GM18873 (cell line): ENCODE measurements around the gene OTOS.

Experiments
- ATAC-seq: cut with Tn5 transposase; IDR thresholded peaks from one replicate; pipeline ENCODE4 v1.9.1; 2021; ENCODE audit warnings: mild to moderate bottlenecking, moderate library complexity, moderate number of reproducible peaks; ENCODE audit not compliant: unreplicated experiment, low FRiP score

Gene OTOS

GRCh38 chr2:240168546-240169361 lies 28.3 kb upstream of the OTOS start:
- no peak for ATAC-seq

DNA sequence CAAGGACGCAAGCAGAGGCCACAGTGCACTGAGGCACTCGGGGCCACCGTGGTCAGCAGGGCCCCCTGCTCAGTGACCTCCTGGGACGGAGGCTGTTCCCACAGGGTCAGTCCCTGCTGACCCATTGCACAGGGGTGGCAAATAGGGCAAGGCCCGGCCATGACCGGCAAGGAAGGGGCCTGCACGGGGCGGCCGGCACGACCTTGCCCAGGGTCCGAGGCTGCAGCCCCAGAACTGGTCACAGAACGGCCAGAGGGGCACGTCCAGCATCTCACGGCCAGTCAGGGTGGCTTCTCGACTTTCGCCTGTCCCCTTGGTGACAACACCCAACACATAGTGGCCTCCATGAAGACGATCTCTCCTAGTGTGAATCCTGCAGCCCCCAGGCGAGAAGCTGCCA lies 27.6 kb upstream of the OTOS start:
- no peak for ATAC-seq

DNA sequence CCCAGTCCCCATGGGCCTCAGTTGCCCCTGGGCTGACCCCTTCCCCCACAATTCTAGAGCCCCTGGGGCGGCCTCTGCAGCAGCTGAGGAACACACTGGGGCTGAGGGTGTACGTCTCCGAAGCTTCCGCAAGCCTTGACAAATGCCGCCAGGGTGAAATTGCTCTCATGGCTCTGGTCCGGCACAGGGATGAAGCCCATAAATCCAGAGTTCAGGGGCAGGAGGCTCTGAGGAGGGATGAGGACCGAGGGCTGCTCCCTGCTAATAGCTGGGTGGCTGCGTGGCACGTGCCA lies 27.1 kb upstream of the OTOS start:
- ATAC-seq, result no peak

DNA sequence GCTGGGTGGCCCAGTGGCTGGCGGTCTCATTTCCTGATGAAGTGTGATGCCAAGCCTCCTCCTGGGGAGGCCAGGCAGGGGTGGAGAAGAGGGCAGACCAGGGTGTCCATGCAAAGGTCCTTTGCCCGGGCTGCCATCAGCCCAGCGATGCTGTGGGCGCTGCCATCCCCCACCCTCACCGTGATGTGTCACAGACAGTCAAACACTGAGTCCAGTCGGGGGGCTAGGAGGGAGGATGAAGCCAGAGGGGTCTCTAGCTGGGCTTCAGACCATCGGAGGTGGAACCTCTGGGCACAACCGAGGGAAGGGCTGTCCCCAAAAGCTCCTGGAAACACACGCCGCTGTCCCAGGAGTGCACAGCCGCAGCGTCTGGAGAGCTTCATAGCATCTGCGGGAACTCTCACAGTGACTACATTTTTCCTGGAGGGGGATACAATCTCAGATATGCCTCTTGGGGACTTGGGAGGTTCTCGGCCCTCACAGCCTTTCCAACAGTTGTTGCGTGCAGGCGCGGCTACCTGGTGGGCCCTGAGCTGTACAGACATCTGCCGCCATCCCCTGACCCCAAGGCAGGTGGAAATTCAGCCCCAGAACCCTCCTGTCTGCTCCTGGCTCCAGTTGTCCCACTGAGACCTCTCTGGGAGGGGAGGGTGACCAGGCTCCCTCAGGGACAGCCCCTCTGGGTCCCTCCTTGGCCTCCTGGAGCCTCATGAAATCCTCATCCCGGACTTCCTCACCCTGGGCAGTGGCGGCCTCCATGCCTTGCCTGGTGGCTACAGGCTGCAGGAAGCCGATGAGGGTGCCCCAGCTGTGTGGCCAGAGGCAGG lies 26.5 kb upstream of the OTOS start:
- ATAC-seq, result no peak

DNA sequence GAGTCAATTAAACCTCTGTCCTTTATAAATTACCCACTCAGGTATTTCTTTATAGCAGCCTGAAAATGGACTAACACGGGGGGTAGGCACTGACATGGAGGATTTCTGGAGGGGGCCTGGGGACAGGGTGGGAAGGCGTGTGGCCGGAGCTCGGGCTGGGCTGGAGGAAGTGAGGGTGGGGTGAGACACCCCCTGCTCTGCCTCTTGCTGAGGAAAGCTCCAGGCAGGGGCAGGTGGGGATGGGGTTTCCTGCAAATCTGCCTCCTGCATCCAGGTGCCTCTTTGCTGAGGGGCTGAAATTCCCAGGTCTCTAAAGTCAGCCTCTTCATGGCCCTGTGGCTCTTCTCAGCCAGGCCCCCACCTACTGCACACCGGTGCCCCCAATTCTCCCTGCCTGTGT lies 25.7 kb upstream of the OTOS start:
- ATAC-seq, result no peak

DNA sequence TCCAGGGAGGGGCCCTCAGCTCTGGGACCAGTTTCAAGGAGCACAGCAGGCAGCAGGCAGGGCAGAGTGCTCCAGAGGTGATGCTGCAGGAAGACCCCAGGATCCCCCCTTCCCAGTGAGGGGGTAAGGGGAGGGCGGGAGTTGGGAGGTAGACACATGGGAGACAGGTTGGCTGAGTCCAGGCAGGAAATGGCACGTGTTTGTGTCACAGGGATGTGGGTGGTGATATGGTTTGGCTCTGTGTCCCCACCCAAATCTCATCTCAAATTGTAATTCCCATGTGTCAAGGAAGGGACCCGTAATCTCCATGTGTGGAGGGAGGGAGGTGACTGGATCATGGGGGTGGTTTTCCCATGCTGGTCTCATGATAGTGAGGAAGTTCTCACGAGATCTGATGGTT lies 25.2 kb upstream of the OTOS start:
- ATAC-seq, result no peak

- no peak for ATAC-seq
Observed at GRCh38 chr2:240165034-240165433, 24.6 kb upstream of the OTOS start.

- ATAC-seq, result no peak
Observed at GRCh38 chr2:240164586-240164985, 24.1 kb upstream of the OTOS start.

GRCh38 chr2:240163844-240164574 lies 23.6 kb upstream of the OTOS start:
- ATAC-seq, result no peak

- no peak for ATAC-seq
Observed at GRCh38 chr2:240162939-240163714, 22.7 kb upstream of the OTOS start.

- ATAC-seq, result no peak
Observed at GRCh38 chr2:240162531-240162930, 22.1 kb upstream of the OTOS start.

DNA sequence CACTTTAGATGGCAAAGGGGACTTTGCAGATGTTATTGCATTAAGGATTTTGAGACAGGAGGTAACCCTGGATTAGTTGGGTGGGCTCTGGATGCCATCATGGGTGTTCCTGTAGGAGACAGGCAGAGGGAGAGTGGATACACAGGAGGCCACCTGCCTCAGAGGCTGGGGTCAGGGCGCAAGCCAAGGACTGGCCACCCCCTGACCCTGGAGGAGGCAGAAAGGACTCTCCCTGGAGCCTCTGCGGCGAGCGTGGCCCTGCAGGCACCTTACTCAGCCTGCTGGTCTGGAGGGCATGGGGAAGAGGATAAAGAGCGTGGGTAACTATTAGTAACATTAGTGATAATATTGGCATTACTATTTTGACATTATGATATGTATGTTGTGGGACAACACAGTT lies 21.6 kb upstream of the OTOS start:
- no peak for ATAC-seq

DNA sequence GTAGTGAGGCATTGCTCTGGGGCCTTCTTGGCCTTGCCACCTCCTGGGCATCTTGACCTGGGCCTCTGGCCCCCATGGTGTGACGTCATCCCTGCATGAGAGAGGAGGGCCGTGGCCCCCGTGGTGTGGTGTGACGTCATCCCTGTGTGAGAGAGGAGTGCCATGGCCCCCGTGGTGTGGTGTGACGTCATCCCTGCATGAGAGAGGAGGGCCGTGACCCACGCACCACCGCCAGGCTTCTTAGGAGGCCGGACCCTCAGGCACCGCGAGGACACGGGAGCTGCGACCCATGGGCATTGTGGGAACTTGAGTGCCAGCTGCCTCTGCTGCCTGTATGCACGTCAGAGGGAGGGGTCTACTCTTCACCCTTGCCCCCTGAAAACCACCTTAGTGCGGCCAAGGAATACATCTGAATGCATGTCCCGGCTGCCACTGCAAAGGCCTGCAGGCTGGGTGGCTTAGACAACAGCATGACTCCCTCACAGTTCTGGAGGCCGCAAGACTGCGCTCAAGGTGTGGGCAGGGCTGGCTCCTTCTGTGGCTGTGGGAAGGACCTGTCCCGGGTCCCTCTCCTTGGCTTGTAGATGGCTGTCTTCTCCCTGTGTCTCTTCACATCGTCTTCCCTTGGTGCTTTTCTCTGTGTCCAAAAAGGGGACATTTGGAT lies 20.8 kb upstream of the OTOS start:
- no peak for ATAC-seq

GRCh38 chr2:240160291-240161086 lies 20.0 kb upstream of the OTOS start:
- ATAC-seq, result no peak

- no peak for ATAC-seq
Observed at GRCh38 chr2:240159251-240159839, 18.9 kb upstream of the OTOS start.

- no peak for ATAC-seq
Observed at GRCh38 chr2:240157147-240157470, 16.7 kb upstream of the OTOS start.

GRCh38 chr2:240156435-240157146 lies 16.1 kb upstream of the OTOS start:
- ATAC-seq, result no peak

GRCh38 chr2:240155745-240156390 lies 15.4 kb upstream of the OTOS start:
- ATAC-seq, result no peak
